H9 (cell line): ENCODE data around the gene DHRS1. TPM values are rescaled to one million over a fixed set of nuclear protein-coding genes. Genes with fewer than 3 reads are reported as not detected.

ENCODE experiments used
- DNase-seq: peaks from one replicate; pipeline ENCODE4 v3.0.0-alpha.2; 2017
- H2AFZ ChIP-seq: one replicate; pipeline ENCODE4 v1.6.1; 2013; ENCODE audit warnings: mild to moderate bottlenecking, low read length, control low read depth, moderate library complexity
- H2AK5ac ChIP-seq: 2 replicates; pipeline ENCODE4 v1.6.1; 2013; ENCODE audit warnings: low read length, control low read depth, mixed read lengths; ENCODE audit not compliant: insufficient read length
- H2BK120ac ChIP-seq: one replicate; pipeline ENCODE4 v1.6.1; 2013; ENCODE audit warnings: low read depth, mild to moderate bottlenecking, low read length, control low read depth, inconsistent platforms; ENCODE audit not compliant: poor library complexity, severe bottlenecking
- H2BK12ac ChIP-seq: 2 replicates; pipeline ENCODE4 v1.6.1; 2013; ENCODE audit warnings: low read length, control low read depth, mixed read lengths, low read depth; ENCODE audit not compliant: insufficient read length
- H2BK15ac ChIP-seq: 2 replicates; pipeline ENCODE4 v1.6.1; 2013; ENCODE audit warnings: low read depth, low read length, control low read depth
- H2BK20ac ChIP-seq: one replicate; pipeline ENCODE4 v1.6.1; 2013; ENCODE audit warnings: low read depth, mild to moderate bottlenecking, low read length, control low read depth, inconsistent platforms; ENCODE audit not compliant: poor library complexity, severe bottlenecking
- H2BK5ac ChIP-seq: 2 replicates; pipeline ENCODE4 v1.6.1; 2013; ENCODE audit warnings: low read length, control low read depth, mixed read lengths; ENCODE audit not compliant: insufficient read length
- H3K14ac ChIP-seq: 2 replicates; pipeline ENCODE4 v1.6.1; 2013; ENCODE audit warnings: low read length, control low read depth; ENCODE audit not compliant: insufficient read depth
- H3K18ac ChIP-seq: 2 replicates; pipeline ENCODE4 v1.6.1; 2013; ENCODE audit warnings: low read depth, mild to moderate bottlenecking, mixed read lengths, low read length, control low read depth; ENCODE audit not compliant: insufficient read length
- H3K23ac ChIP-seq: 2 replicates; pipeline ENCODE4 v1.6.1; 2013; ENCODE audit warnings: low read length, control low read depth, mixed read lengths, low read depth; ENCODE audit not compliant: insufficient read length
- H3K23me2 ChIP-seq: 2 replicates; pipeline ENCODE4 v1.6.1; 2013; ENCODE audit warnings: low read depth, mild to moderate bottlenecking, mixed read lengths, low read length, control low read depth; ENCODE audit not compliant: insufficient read length, poor library complexity, severe bottlenecking
- H3K27ac ChIP-seq: 2 replicates; pipeline ENCODE4 v1.5.1; 2013; ENCODE audit warnings: low read length, control low read depth, mixed read lengths, low read depth; ENCODE audit not compliant: insufficient read length
- H3K27me3 ChIP-seq: 2 replicates; pipeline ENCODE4 v1.6.1; 2013; ENCODE audit warnings: low read length, control low read depth, inconsistent platforms; ENCODE audit not compliant: insufficient read depth
- H3K4ac ChIP-seq: 2 replicates; pipeline ENCODE4 v1.6.1; 2013; ENCODE audit warnings: low read depth, mild to moderate bottlenecking, control low read depth, inconsistent platforms, low read length, moderate library complexity
- H3K4me1 ChIP-seq: 2 replicates; pipeline ENCODE4 v1.6.1; 2013; ENCODE audit warnings: low read length, control low read depth, inconsistent platforms; ENCODE audit not compliant: insufficient read depth
- H3K4me2 ChIP-seq: 2 replicates; pipeline ENCODE4 v1.6.1; 2013; ENCODE audit warnings: low read length, control low read depth, mixed read lengths; ENCODE audit not compliant: insufficient read length, insufficient read depth
- H3K56ac ChIP-seq: 2 replicates; pipeline ENCODE4 v1.6.1; 2013; ENCODE audit warnings: low read depth, mild to moderate bottlenecking, mixed read lengths, low read length, control low read depth; ENCODE audit not compliant: insufficient read length
- H3K79me1 ChIP-seq: 2 replicates; pipeline ENCODE4 v1.6.1; 2013; ENCODE audit warnings: low read depth, mild to moderate bottlenecking, moderate library complexity, low read length, control low read depth, inconsistent platforms; ENCODE audit not compliant: insufficient read depth, poor library complexity, severe bottlenecking
- H3K79me2 ChIP-seq: 2 replicates; pipeline ENCODE4 v1.6.1; 2013; ENCODE audit warnings: low read length, control low read depth, inconsistent platforms; ENCODE audit not compliant: insufficient read depth
- H3K9ac ChIP-seq: 2 replicates; pipeline ENCODE4 v1.6.1; 2013; ENCODE audit warnings: low read length, control low read depth, mixed read lengths; ENCODE audit not compliant: insufficient read length; ENCODE audit errors: extremely low read depth
- H3K9me3 ChIP-seq: one replicate; pipeline ENCODE4 v1.6.1; 2013; ENCODE audit warnings: low read depth, low read length, inconsistent platforms; ENCODE audit not compliant: control insufficient read depth
- H3T11ph ChIP-seq: one replicate; pipeline ENCODE4 v1.6.1; 2013; ENCODE audit warnings: mild to moderate bottlenecking, low read length, control low read depth, inconsistent platforms
- H4K20me1 ChIP-seq: one replicate; pipeline ENCODE4 v1.6.1; 2013; ENCODE audit not compliant: control insufficient read depth, insufficient read length, insufficient read depth
- H4K5ac ChIP-seq: 2 replicates; pipeline ENCODE4 v1.6.1; 2013; ENCODE audit warnings: low read depth, mild to moderate bottlenecking, mixed read lengths, low read length, control low read depth; ENCODE audit not compliant: insufficient read length
- H4K8ac ChIP-seq: replicated peaks from 2 replicates; pipeline ENCODE4 v1.6.1; 2013; ENCODE audit warnings: low read length, control low read depth, mixed read lengths, low read depth; ENCODE audit not compliant: insufficient read length
- H4K91ac ChIP-seq: 2 replicates; pipeline ENCODE4 v1.6.1; 2013; ENCODE audit warnings: low read depth, mild to moderate bottlenecking, moderate library complexity, mixed read lengths, low read length, control low read depth; ENCODE audit not compliant: insufficient read length
- H3K27ac Mint-ChIP-seq, 3 experiments: 2 replicates in 2 of 3; 3 replicates in 1 of 3; pipeline ENCODE4 v1.8.0; 2020 to 2021; ENCODE audit warnings: mixed read lengths in 3 of 3, mild to moderate bottlenecking in 1 of 3, moderate library complexity in 1 of 3
- H3K27me3 Mint-ChIP-seq: 2 replicates; pipeline ENCODE4 v1.8.0; 2021; ENCODE audit warnings: low read depth, mild to moderate bottlenecking, moderate library complexity, mixed read lengths
- H3K36me3 Mint-ChIP-seq, 3 experiments: 2 replicates in 2 of 3; 3 replicates in 1 of 3; pipeline ENCODE4 v1.8.0; 2020 to 2021; ENCODE audit warnings: low read depth in 3 of 3, mixed read lengths in 3 of 3; ENCODE audit not compliant: insufficient read depth in 1 of 3
- H3K4me1 Mint-ChIP-seq, 2 experiments: 2 replicates each; pipeline ENCODE4 v1.8.0; 2020; ENCODE audit warnings: mixed read lengths in 2 of 2
- H3K4me3 Mint-ChIP-seq, 2 experiments: 2 replicates in 1 of 2; 3 replicates in 1 of 2; pipeline ENCODE4 v1.8.0; 2020 to 2021; ENCODE audit warnings: mild to moderate bottlenecking in 2 of 2, mixed read lengths in 2 of 2, moderate library complexity in 1 of 2
- H3K9me3 Mint-ChIP-seq, 2 experiments: 2 replicates in 1 of 2; 3 replicates in 1 of 2; pipeline ENCODE4 v1.8.0; 2020; ENCODE audit warnings: mild to moderate bottlenecking in 2 of 2, mixed read lengths in 2 of 2, moderate library complexity in 1 of 2
- CTCF ChIP-seq: fragments of 200-600 bp; sonication (generic); conservative IDR thresholded peaks from 3 replicates; pipeline ENCODE4 v1.8.0; 2021; ENCODE audit warnings: antibody characterized with exemption, mild to moderate bottlenecking
- whole genome bisulfite sequencing: extraction: QIAGEN DNeasy Blood & Tissue Kit; methylation state at CpG from one replicate; pipeline ENCODE4 v1.1.7; 2013; ENCODE audit warnings: missing lambda C conversion rate, low lambda C conversion rate, mixed read lengths; ENCODE audit not compliant: insufficient read length; ENCODE audit errors: extremely low coverage; 5-methylcytosine and 5-hydroxymethylcytosine counted together
- total RNA-seq: library from RNA; stranded (reverse); gene quantifications from 2 replicates; pipeline ENCODE4 v1.2.1, GENCODE V29; 2021

DHRS1 gene
- total RNA-seq, 1 experiment from 2014 or later: 19.1 TPM

- no CpG with 5 or more reads among the region's 99 CpGs for WGBS
- H2BK5ac ChIP-seq: no peak within 1 kb of the TSS
These were observed 11.3 kb upstream of the DHRS1 start, which contains the start of gene LTB4R for GRCh38 chr14:24310646-24311604. Gene LTB4R, plus strand, starts transcription at chr14:24311502. Its CDS starts 4,150 bp downstream, at chr14:24315652.

More at GRCh38 chr14:24310646-24311604, 11.3 kb upstream of the DHRS1 start, which contains the start of gene LTB4R:
- Mint-ChIP-seq H3K4me1 (peaks cover 5 to 6% of the 10 kb centered on the region in 2 experiments; a peak in 3 of 4 replicates), H3K36me3 (peaks cover 5 to 40% (median 20%) of the 10 kb centered on the region in 3 experiments; a peak in 6 of 7 replicates), H3K27me3 (peaks cover 8% of the 10 kb centered on the region), H3K9me3 (no peaks in the 10 kb centered on the region), H3K4me3 (no peak within 1 kb of the TSS), H3K27ac (peak within 1 kb of the TSS in 1 of 3 experiments; percentile 77; a peak in 1 of 7 replicates)
- H3K56ac ChIP-seq: no peak within 1 kb of the TSS
- no peak for TF ChIP-seq CTCF
- no peak within 1 kb of the TSS for H3K9ac ChIP-seq
- H3K4me1 ChIP-seq: no peaks in the 10 kb centered on the region
- H3K27ac ChIP-seq: no peak within 1 kb of the TSS
- DNase-seq: no peak
- H3K79me1 ChIP-seq: no peaks in the 10 kb centered on the region
- H2BK15ac ChIP-seq: no peak within 1 kb of the TSS
- no peak within 1 kb of the TSS for H2AFZ ChIP-seq
- no peak within 1 kb of the TSS for H3K14ac ChIP-seq
- H3T11ph ChIP-seq: no peak within 1 kb of the TSS
- H3K4ac ChIP-seq: no peak within 1 kb of the TSS
- no peaks in the 10 kb centered on the region for H3K23me2 ChIP-seq
- H3K4me2 ChIP-seq: no peak within 1 kb of the TSS
- H3K23ac ChIP-seq: no peak within 1 kb of the TSS
- H4K91ac ChIP-seq: no peak within 1 kb of the TSS
- no peak within 1 kb of the TSS for H4K8ac ChIP-seq
- H3K27me3 ChIP-seq: no peaks in the 10 kb centered on the region
- H2AK5ac ChIP-seq: no peak within 1 kb of the TSS
- H4K20me1 ChIP-seq: no peaks in the 10 kb centered on the region
- no peak within 1 kb of the TSS for H2BK20ac ChIP-seq
- no peak within 1 kb of the TSS for H2BK120ac ChIP-seq
- no peak within 1 kb of the TSS for H3K18ac ChIP-seq
- H3K79me2 ChIP-seq: no peaks in the 10 kb centered on the region
- no peak within 1 kb of the TSS for H2BK12ac ChIP-seq
- H3K9me3 ChIP-seq: no peaks in the 10 kb centered on the region
- no peak within 1 kb of the TSS for H4K5ac ChIP-seq
